Measurements from ENCODE around the gene INSIG1. TPM values are rescaled to one million over a fixed set of nuclear protein-coding genes. Genes with fewer than 3 reads are reported as not detected.

Gene INSIG1
- total RNA-seq, 5 donors from 2014 or later (not counting 1 experiment from before 2014, with no cell fraction given), result 38.0 to 47.3 (median 42.4) TPM

DNA sequence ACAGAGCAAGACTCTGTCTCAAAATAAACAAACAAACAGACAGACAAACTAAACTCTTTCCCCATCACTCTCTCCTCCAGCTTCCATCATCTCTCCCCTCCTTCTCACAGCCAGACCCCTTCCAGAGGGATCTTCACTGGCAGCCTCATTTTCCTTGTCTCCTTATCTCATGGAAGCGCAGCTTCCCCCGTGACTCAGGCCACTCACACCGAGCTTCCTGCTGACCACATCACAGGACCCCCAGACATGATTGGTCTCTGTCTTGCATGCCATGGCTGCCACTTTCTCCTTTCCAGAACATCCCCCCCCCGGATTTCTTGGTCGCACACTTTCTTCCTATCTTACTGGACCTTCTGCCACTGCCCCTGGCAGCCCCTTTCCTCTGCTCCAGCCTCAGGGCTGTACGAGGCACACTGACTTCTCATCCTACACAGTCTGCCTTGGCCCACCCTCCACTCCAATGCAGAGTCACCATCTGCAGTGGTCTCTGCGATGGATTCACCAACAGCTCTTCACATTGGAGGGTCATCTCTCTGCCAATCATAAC, 4.9 kb upstream of the INSIG1 start:
- H3K27ac Mint-ChIP-seq, result peak overlapping the region in 1 of 2 donors; percentile 13
- no peak for DNase-seq
- ATAC-seq (replicated peaks in 1 of 4), result no peak
- no peaks in the 10 kb centered on the region for H3K36me3 Mint-ChIP-seq
- ChIA-PET POLR2A (no interaction called here), CTCF (interaction anchor here in 1 of 2 donors (0.6 kb wide), 1 partner anchor 348 kb away, joined by 3 read pairs; no protein-coding TSS in a partner anchor)
- no peak overlapping the region for H3K27ac ChIP-seq (ENCODE audit: low read length)
- no peaks in the 10 kb centered on the region for H3K27me3 Mint-ChIP-seq
- no peaks in the 10 kb centered on the region for H3K36me3 ChIP-seq (ENCODE audit: control insufficient read depth in 2 of 2, extremely low read depth in 1 of 2, insufficient read depth in 1 of 2, low read length in 1 of 2)
- H3K4me3 Mint-ChIP-seq, result no peak overlapping the region
- 100% methylated on average over 3 of the region's 7 CpGs for WGBS (ENCODE audit: insufficient coverage)
- H3K4me1 Mint-ChIP-seq, result peaks cover 18 to 32% (median 24%) of the 10 kb centered on the region in 3 donors
- H3K9me3 ChIP-seq, result no peaks in the 10 kb centered on the region
- H3K4me3 ChIP-seq (ENCODE audit: control insufficient read depth in 1 of 2, extremely low read depth in 1 of 2, low read length in 1 of 2), result no peak overlapping the region
- peaks cover 0 to 20% of the 10 kb centered on the region in 2 experiments for H3K27me3 ChIP-seq (replicated peaks in 1 of 2; ENCODE audit: control insufficient read depth in 2 of 2, extremely low read depth in 1 of 2, insufficient read depth in 2 of 2, low read length in 1 of 2)
- peaks cover 5 to 22% of the 10 kb centered on the region in 2 experiments for H3K4me1 ChIP-seq (ENCODE audit: control insufficient read depth in 1 of 2, extremely low read depth in 1 of 2, insufficient read depth in 2 of 2, low read length in 2 of 2)
- no peaks in the 10 kb centered on the region for H3K9me3 Mint-ChIP-seq

- no peak overlapping the region for H3K27ac ChIP-seq (ENCODE audit: low read length)
- 92% methylated on average over 2 of the region's 8 CpGs for WGBS (ENCODE audit: insufficient coverage)
- no peak for ATAC-seq (replicated peaks in 1 of 4)
- CTCF ChIA-PET, result interaction anchor here (0.6 to 1.1 kb wide), 3 partner anchors 51 to 347 kb away, joined by 3 read pairs; no protein-coding TSS in a partner anchor
- POLR2A ChIA-PET, result no interaction called here
- Mint-ChIP-seq H3K9me3 (no peaks in the 10 kb centered on the region), H3K27me3 (no peaks in the 10 kb centered on the region), H3K4me3 (no peak overlapping the region), H3K36me3 (no peaks in the 10 kb centered on the region), H3K27ac (no peak overlapping the region), H3K4me1 (peaks cover 15 to 29% (median 17%) of the 10 kb centered on the region in 3 donors)
- no peak for DNase-seq
- no peak overlapping the region for H3K4me3 ChIP-seq (ENCODE audit: control insufficient read depth in 1 of 2, extremely low read depth in 1 of 2, low read length in 1 of 2)
- H3K27me3 ChIP-seq (replicated peaks in 1 of 2; ENCODE audit: control insufficient read depth in 2 of 2, extremely low read depth in 1 of 2, insufficient read depth in 2 of 2, low read length in 1 of 2), result peaks cover 0 to 20% of the 10 kb centered on the region in 2 experiments
- H3K4me1 ChIP-seq (ENCODE audit: control insufficient read depth in 1 of 2, extremely low read depth in 1 of 2, insufficient read depth in 2 of 2, low read length in 2 of 2), result peaks cover 5 to 24% of the 10 kb centered on the region in 2 experiments
- no peaks in the 10 kb centered on the region for H3K36me3 ChIP-seq (ENCODE audit: control insufficient read depth in 2 of 2, extremely low read depth in 1 of 2, insufficient read depth in 1 of 2, low read length in 1 of 2)
- no peaks in the 10 kb centered on the region for H3K9me3 ChIP-seq
Observed at GRCh38 chr7:155293721-155294510, 3.8 kb upstream of the INSIG1 start.

- peaks cover 0 to 20% of the 10 kb centered on the region in 2 experiments for H3K27me3 ChIP-seq (replicated peaks in 1 of 2; ENCODE audit: control insufficient read depth in 2 of 2, extremely low read depth in 1 of 2, insufficient read depth in 2 of 2, low read length in 1 of 2)
- H3K27ac ChIP-seq (ENCODE audit: low read length), result no peak overlapping the region
- H3K36me3 ChIP-seq (ENCODE audit: control insufficient read depth in 2 of 2, extremely low read depth in 1 of 2, insufficient read depth in 1 of 2, low read length in 1 of 2), result no peaks in the 10 kb centered on the region
- no peak for ATAC-seq (replicated peaks in 1 of 4)
- H3K9me3 ChIP-seq, result no peaks in the 10 kb centered on the region
- Mint-ChIP-seq H3K4me1 (peaks cover 19 to 33% (median 19%) of the 10 kb centered on the region in 3 donors), H3K27ac (no peak overlapping the region), H3K36me3 (no peaks in the 10 kb centered on the region), H3K9me3 (no peaks in the 10 kb centered on the region), H3K27me3 (no peaks in the 10 kb centered on the region), H3K4me3 (no peak overlapping the region)
- 58% methylated on average over 2 of the region's 6 CpGs for WGBS (ENCODE audit: insufficient coverage)
- CTCF ChIA-PET, result interaction anchor here in 1 of 2 donors (1.1 kb wide), 1 partner anchor 51 kb away, joined by 3 read pairs; no protein-coding TSS in a partner anchor
- H3K4me1 ChIP-seq (ENCODE audit: control insufficient read depth in 1 of 2, extremely low read depth in 1 of 2, insufficient read depth in 2 of 2, low read length in 2 of 2), result peaks cover 8 to 26% of the 10 kb centered on the region in 2 experiments
- POLR2A ChIA-PET, result no interaction called here
- no peak overlapping the region for H3K4me3 ChIP-seq (ENCODE audit: control insufficient read depth in 1 of 2, extremely low read depth in 1 of 2, low read length in 1 of 2)
- no peak for DNase-seq
Observed at GRCh38 chr7:155294511-155294778, 3.2 kb upstream of the INSIG1 start.

DNA sequence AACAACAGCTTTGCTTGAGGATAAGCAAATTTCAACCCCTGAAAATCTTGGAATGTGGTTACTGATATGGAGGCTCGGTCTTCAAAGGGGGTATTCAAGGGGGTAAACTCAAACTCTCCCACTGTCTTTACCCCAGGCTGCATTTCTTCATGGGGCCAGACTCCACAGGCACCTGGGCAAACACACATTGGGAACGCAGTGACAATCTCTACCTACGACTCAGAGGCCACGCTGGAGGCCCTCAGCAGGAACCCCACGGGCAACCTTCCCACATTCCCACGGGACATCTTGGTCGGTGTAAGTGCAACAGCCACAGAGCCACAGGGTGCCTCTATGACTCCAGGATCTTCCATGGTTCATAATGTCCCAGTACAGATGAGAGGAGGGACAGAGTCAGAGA, 2.2 kb upstream of the INSIG1 start:
- no peaks in the 10 kb centered on the region for H3K9me3 Mint-ChIP-seq
- H3K4me1 ChIP-seq (ENCODE audit: control insufficient read depth in 1 of 2, extremely low read depth in 1 of 2, insufficient read depth in 2 of 2, low read length in 2 of 2), result peaks cover 16 to 33% of the 10 kb centered on the region in 2 experiments
- peaks cover 29 to 43% (median 29%) of the 10 kb centered on the region in 3 donors for H3K4me1 Mint-ChIP-seq
- ChIA-PET POLR2A (no interaction called here), CTCF (interaction anchor here (1.2 to 2.4 kb wide), 2 partner anchors 49 to 368 kb away, joined by 3 to 11 read pairs; no protein-coding TSS in a partner anchor)
- no peak overlapping the region for H3K4me3 ChIP-seq (ENCODE audit: control insufficient read depth in 1 of 2, extremely low read depth in 1 of 2, low read length in 1 of 2)
- DNase-seq (no peak), ATAC-seq (replicated peaks in 1 of 4) (no peak)
- H3K27me3 ChIP-seq (replicated peaks in 1 of 2; ENCODE audit: control insufficient read depth in 2 of 2, extremely low read depth in 1 of 2, insufficient read depth in 2 of 2, low read length in 1 of 2), result peaks cover 0 to 11% of the 10 kb centered on the region in 2 experiments
- H3K27me3 Mint-ChIP-seq, result no peaks in the 10 kb centered on the region
- H3K4me3 Mint-ChIP-seq, result peak overlapping the region in 1 of 3 donors; percentile 21
- peak overlapping the region in 1 of 2 donors; percentile 92 for H3K27ac Mint-ChIP-seq
- peaks cover 7% of the 10 kb centered on the region for H3K36me3 Mint-ChIP-seq
- 100% methylated on average over 2 of the region's 7 CpGs for WGBS (ENCODE audit: insufficient coverage)
- no peaks in the 10 kb centered on the region for H3K36me3 ChIP-seq (ENCODE audit: control insufficient read depth in 2 of 2, extremely low read depth in 1 of 2, insufficient read depth in 1 of 2, low read length in 1 of 2)
- no peak overlapping the region for H3K27ac ChIP-seq (ENCODE audit: low read length)
- no peaks in the 10 kb centered on the region for H3K9me3 ChIP-seq

DNA sequence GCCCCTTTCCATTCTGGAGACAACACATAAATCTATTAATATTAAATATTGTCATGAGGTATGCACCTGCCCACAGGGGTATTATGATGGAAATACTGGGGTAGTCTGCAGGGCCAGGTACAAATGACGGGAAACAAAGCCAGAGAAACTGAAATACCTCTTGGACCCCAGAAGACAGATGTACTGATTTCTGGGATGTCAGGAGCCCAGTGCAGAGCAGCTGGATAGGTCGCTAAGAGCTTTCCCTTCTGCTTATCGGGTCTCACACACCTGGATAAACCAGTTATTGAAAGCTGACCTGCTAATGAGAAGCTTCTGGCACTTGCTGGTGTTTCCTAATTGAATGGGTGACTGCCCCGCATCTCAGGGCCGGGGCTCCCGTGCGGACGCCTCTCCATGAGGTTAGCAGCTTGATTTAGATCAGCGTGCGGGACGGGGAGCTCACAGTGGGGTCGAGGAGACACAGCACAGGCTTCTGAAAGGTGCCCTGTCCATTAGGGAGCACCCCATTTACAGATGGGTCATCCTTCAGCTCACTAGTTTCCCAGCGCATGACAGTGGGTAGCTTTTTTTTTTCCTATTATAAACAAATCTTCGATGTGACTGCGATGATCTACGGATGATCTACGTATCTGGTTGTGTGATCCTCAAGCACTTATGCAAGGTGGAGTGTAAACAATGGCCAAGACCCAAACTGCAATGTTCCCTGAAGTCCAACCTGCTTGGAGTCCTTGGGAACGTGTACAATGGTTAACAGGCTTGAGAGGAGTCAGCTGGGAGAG, 1.5 kb upstream of the INSIG1 start:
- Histone ChIP-seq H3K27ac (ENCODE audit: low read length) (peak overlapping the region; percentile 84), H3K4me3 (ENCODE audit: control insufficient read depth in 1 of 2, extremely low read depth in 1 of 2, low read length in 1 of 2) (peak overlapping the region in 1 of 2 donors; percentile 63), H3K36me3 (ENCODE audit: control insufficient read depth in 2 of 2, extremely low read depth in 1 of 2, insufficient read depth in 1 of 2, low read length in 1 of 2) (no peaks in the 10 kb centered on the region), H3K4me1 (ENCODE audit: control insufficient read depth in 1 of 2, extremely low read depth in 1 of 2, insufficient read depth in 2 of 2, low read length in 2 of 2) (peaks cover 18 to 38% of the 10 kb centered on the region in 2 experiments), H3K9me3 (no peaks in the 10 kb centered on the region), H3K27me3 (replicated peaks in 1 of 2; ENCODE audit: control insufficient read depth in 2 of 2, extremely low read depth in 1 of 2, insufficient read depth in 2 of 2, low read length in 1 of 2) (peaks cover 0 to 5% of the 10 kb centered on the region in 2 experiments)
- ATAC-seq (replicated peaks in 1 of 4) (no peak), DNase-seq (peak in 1 of 35 experiments; percentile 13)
- H3K36me3 Mint-ChIP-seq, result peaks cover 11% of the 10 kb centered on the region
- peak overlapping the region; percentile 76 to 83 (median 78) for H3K4me3 Mint-ChIP-seq
- H3K27me3 Mint-ChIP-seq, result no peaks in the 10 kb centered on the region
- H3K9me3 Mint-ChIP-seq, result no peaks in the 10 kb centered on the region
- H3K4me1 Mint-ChIP-seq, result peaks cover 35 to 50% (median 35%) of the 10 kb centered on the region in 3 donors
- H3K27ac Mint-ChIP-seq, result peak overlapping the region; percentile 92 to 96
- ChIA-PET CTCF (interaction anchor here (0.6 to 2.4 kb wide), 5 partner anchors 48 to 369 kb away, joined by 3 to 11 read pairs (median 5); no protein-coding TSS in a partner anchor), POLR2A (interaction anchor here in 1 of 2 donors (0.9 to 4.1 kb wide), 2 partner anchors 86 to 91 kb away, joined by 3 to 41 read pairs; no protein-coding TSS in a partner anchor)
- WGBS (ENCODE audit: insufficient coverage), result 88% methylated on average over 14 of the region's 18 CpGs
